ENCODE measurements around the gene EN1. TPM values are rescaled to one million over a fixed set of nuclear protein-coding genes. Genes with fewer than 3 reads are reported as not detected.

The EN1 gene
- total RNA-seq, 1 experiment from 2014 or later: not detected

- TF ChIP-seq SRF (IDR thresholded peaks at IDR 0.05; ENCODE audit: low read depth): no peak
- no peak for TF ChIP-seq JUND (IDR thresholded peaks at IDR 0.05)
- no peak for TF ChIP-seq FOSL1 (IDR thresholded peaks at IDR 0.05; ENCODE audit: low read depth)
- TF ChIP-seq CBX3 (IDR thresholded peaks at IDR 0.05; ENCODE audit: low read depth): no peak
- no peak for TF ChIP-seq CEBPB (IDR thresholded peaks at IDR 0.05; ENCODE audit: low read depth)
Observed at GRCh38 chr2:118881490-118882129, 34.2 kb upstream of the EN1 start (continued).

- Histone ChIP-seq H3K9ac (ENCODE audit: low read length) (no peak overlapping the region), H3K27ac (ENCODE audit: low read depth, low read length) (no peak overlapping the region), H2AFZ (ENCODE audit: low read depth, low read length, poor library complexity, severe bottlenecking) (no peak overlapping the region), H3K27me3 (ENCODE audit: insufficient read depth, low read length) (peaks cover 30% of the 10 kb centered on the region), H3K4me3 (replicated peaks in 1 of 2; ENCODE audit: low read depth in 1 of 2, low read length in 2 of 2) (no peak overlapping the region), H3K9me2 (ENCODE audit: insufficient read depth) (no peaks in the 10 kb centered on the region), H3K36me3 (ENCODE audit: control insufficient read depth in 1 of 2, insufficient read depth in 2 of 2, low read length in 2 of 2) (no peaks in the 10 kb centered on the region), H4K20me1 (ENCODE audit: insufficient read depth) (no peaks in the 10 kb centered on the region), H3K79me2 (ENCODE audit: insufficient read depth, low read length) (no peaks in the 10 kb centered on the region), H3K9me3 (ENCODE audit: control insufficient read depth in 1 of 2, insufficient read depth in 1 of 2, low read depth in 1 of 2, low read length in 2 of 2) (no peaks in the 10 kb centered on the region), H3K4me2 (ENCODE audit: low read length) (no peak overlapping the region), H3K4me1 (ENCODE audit: control insufficient read depth in 1 of 2, insufficient read depth in 2 of 2, low read length in 2 of 2) (peaks cover 0 to 4% of the 10 kb centered on the region in 2 experiments; a peak in 2 of 4 replicates)
- DNase-seq (ENCODE audit: low read depth, low spot score) (no peak), ATAC-seq (no peak)
- TF ChIP-seq ZBTB33 (IDR thresholded peaks at IDR 0.05; ENCODE audit: extremely low read depth, insufficient replicate concordance, low read length) (no peak), SP1 (IDR thresholded peaks at IDR 0.05; ENCODE audit: low read depth) (no peak), CEBPB (IDR thresholded peaks at IDR 0.05; ENCODE audit: low read depth) (no peak), ZNF274 (IDR thresholded peaks at IDR 0.05; ENCODE audit: low read depth, low read length) (no peak), TCF7L2 (IDR thresholded peaks at IDR 0.05; ENCODE audit: borderline replicate concordance, extremely low read depth, insufficient read depth, insufficient read length) (no peak)
- TF ChIP-seq, protein P1, sequence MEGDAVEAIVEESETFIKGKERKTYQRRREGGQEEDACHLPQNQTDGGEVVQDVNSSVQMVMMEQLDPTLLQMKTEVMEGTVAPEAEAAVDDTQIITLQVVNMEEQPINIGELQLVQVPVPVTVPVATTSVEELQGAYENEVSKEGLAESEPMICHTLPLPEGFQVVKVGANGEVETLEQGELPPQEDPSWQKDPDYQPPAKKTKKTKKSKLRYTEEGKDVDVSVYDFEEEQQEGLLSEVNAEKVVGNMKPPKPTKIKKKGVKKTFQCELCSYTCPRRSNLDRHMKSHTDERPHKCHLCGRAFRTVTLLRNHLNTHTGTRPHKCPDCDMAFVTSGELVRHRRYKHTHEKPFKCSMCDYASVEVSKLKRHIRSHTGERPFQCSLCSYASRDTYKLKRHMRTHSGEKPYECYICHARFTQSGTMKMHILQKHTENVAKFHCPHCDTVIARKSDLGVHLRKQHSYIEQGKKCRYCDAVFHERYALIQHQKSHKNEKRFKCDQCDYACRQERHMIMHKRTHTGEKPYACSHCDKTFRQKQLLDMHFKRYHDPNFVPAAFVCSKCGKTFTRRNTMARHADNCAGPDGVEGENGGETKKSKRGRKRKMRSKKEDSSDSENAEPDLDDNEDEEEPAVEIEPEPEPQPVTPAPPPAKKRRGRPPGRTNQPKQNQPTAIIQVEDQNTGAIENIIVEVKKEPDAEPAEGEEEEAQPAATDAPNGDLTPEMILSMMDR (IDR thresholded peaks at IDR 0.05 in 2 of 3, conservative IDR thresholded peaks at IDR 0.05 in 1 of 3; ENCODE audit: borderline replicate concordance in 1 of 3, insufficient read depth in 1 of 3, low read depth in 2 of 3, low read length in 2 of 3): no peak
- intact Hi-C loops (cut with micrococcal nuclease): no loop called here
- CTCF ChIA-PET: interaction anchor here (1.2 to 4.4 kb wide), 5 partner anchors 124 to 833 kb away, joined by 3 to 46 read pairs (median 9); no protein-coding TSS in a partner anchor
- BruUV-seq (replicated peaks): no TSS peak
- POLR2A ChIA-PET: no interaction called here
- RAD21 ChIA-PET (ENCODE audit: low non-redundant PET in 1 of 2, low total read pairs in 2 of 2, uncharacterized antibody in 2 of 2, unreplicated experiment in 2 of 2): no interaction called here
Observed at GRCh38 chr2:118880501-118880900, 33.1 kb upstream of the EN1 start.
